Lung (tissue), 12 donors: Measurements from ENCODE around the gene EMX1. TPM values are rescaled to one million over a fixed set of nuclear protein-coding genes. Genes with fewer than 3 reads are reported as not detected.

Experiments used
- ATAC-seq: fragments of 200-7000 bp; cut with Tn5 transposase; one replicate; pipeline ENCODE4 v1.9.1; 2020; ENCODE audit warnings: moderate number of reproducible peaks; ENCODE audit not compliant: insufficient read depth, low FRiP score
- DNase-seq, 3 donors: peaks; one replicate each; pipeline ENCODE4 v3.0.0-alpha.2; 2013 to 2017
- H3K27ac ChIP-seq, 2 donors: one replicate each; pipeline ENCODE4 v1.5.1; 2013; ENCODE audit warnings: mild to moderate bottlenecking in 2 of 2, moderate library complexity in 2 of 2, control low read depth in 1 of 2, inconsistent platforms in 1 of 2, low read depth in 1 of 2, low read length in 1 of 2
- H3K27me3 ChIP-seq, 3 donors: one replicate each; pipeline ENCODE4 v1.5.1; 2013; ENCODE audit warnings: low read length in 2 of 3; ENCODE audit not compliant: control insufficient read depth in 3 of 3, insufficient read depth in 3 of 3
- H3K36me3 ChIP-seq, 4 donors: one replicate each; pipeline ENCODE4 v1.5.1; 2013; ENCODE audit warnings: low read length in 4 of 4, mild to moderate bottlenecking in 1 of 4, moderate library complexity in 1 of 4; ENCODE audit not compliant: control insufficient read depth in 4 of 4, insufficient read depth in 4 of 4
- H3K4me1 ChIP-seq, 5 donors: one replicate each; pipeline ENCODE4 v1.5.1; 2013; ENCODE audit warnings: low read length in 5 of 5, mild to moderate bottlenecking in 2 of 5, moderate library complexity in 1 of 5; ENCODE audit not compliant: control insufficient read depth in 5 of 5, insufficient read depth in 5 of 5
- H3K4me3 ChIP-seq: one replicate; pipeline ENCODE4 v1.5.1; 2013; ENCODE audit warnings: mild to moderate bottlenecking, control low read depth, moderate library complexity
- H3K9ac ChIP-seq, 2 donors: one replicate each; pipeline ENCODE4 v1.5.1; 2013; ENCODE audit warnings: low read length in 2 of 2, control low read depth in 1 of 2; ENCODE audit not compliant: insufficient read depth in 1 of 2
- H3K9me3 ChIP-seq, 4 donors: one replicate each; pipeline ENCODE4 v1.5.1; 2013; ENCODE audit warnings: low read length in 3 of 4, mild to moderate bottlenecking in 1 of 4, moderate library complexity in 1 of 4; ENCODE audit not compliant: control insufficient read depth in 4 of 4, insufficient read depth in 3 of 4
- WGBS, 2 donors: extraction: QIAGEN DNeasy Blood & Tissue Kit; methylation state at CpG; one replicate each; pipeline ENCODE4 v1.1.7; 2013; 5-methylcytosine and 5-hydroxymethylcytosine counted together
- polyA plus RNA-seq, 2 donors: library from polyadenylated mRNA; stranded (reverse); fragments of 200-250 nt; gene quantifications; one replicate each; pipeline ENCODE4 v1.2.1, GENCODE V29; 2013
- total RNA-seq, 2 donors: library from RNA; depleted of rRNA in 1 of 2; stranded (reverse); fragments of >200 nt in 1 of 2; gene quantifications; one replicate each; pipeline ENCODE4 v1.2.1, GENCODE V29; 2014 to 2021
- TF ChIP-seq, protein P1 (sequence below): IDR thresholded peaks from 2 replicates; pipeline ENCODE4 v1.5.1; 2012; ENCODE audit warnings: mild to moderate bottlenecking; ENCODE audit errors: control extremely low read depth, extremely low read depth
- donor health status: control.
- donor health status: control.
- donor health status: Bipolar disorder and iron deficiency.
- donor health status: healthy.
- donor health status: DM: yes; HTN: yes; CAD: no.

Gene EMX1
- total and polyA plus RNA-seq, 4 donors = 0.02 to 0.12 TPM; not detected in 2

DNA sequence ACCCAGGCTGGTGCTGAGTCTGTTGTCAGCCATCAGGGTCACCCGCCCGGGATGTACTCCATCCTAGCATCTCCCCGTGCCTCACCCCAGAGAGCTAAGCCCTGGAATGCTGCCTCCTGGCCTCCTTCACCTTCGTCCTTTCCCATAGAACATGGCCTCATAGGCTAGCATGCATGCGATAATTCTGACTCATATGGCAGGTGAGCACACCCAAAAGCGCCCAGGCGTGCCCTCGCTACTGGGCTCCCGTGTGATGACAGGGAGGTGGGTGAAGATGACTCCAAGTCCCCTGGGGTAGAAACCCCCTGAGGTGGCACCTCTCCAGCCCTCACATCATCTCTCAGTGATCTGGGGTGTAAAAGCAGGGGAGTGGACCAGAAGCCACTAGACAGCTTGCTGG is 22.8 kb upstream of the EMX1 start:
- TF ChIP-seq, protein P1, sequence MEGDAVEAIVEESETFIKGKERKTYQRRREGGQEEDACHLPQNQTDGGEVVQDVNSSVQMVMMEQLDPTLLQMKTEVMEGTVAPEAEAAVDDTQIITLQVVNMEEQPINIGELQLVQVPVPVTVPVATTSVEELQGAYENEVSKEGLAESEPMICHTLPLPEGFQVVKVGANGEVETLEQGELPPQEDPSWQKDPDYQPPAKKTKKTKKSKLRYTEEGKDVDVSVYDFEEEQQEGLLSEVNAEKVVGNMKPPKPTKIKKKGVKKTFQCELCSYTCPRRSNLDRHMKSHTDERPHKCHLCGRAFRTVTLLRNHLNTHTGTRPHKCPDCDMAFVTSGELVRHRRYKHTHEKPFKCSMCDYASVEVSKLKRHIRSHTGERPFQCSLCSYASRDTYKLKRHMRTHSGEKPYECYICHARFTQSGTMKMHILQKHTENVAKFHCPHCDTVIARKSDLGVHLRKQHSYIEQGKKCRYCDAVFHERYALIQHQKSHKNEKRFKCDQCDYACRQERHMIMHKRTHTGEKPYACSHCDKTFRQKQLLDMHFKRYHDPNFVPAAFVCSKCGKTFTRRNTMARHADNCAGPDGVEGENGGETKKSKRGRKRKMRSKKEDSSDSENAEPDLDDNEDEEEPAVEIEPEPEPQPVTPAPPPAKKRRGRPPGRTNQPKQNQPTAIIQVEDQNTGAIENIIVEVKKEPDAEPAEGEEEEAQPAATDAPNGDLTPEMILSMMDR = no peak
- H3K9ac ChIP-seq = no peak overlapping the region
- H3K27ac ChIP-seq = no peak overlapping the region
- 92 to 93% methylated on average over 9 of the region's 9 CpGs for WGBS, 2 donors
- peaks cover 0 to 16% (median 0%) of the 10 kb centered on the region in 4 donors for H3K36me3 ChIP-seq
- ATAC-seq = no peak
- peaks cover 0 to 2% (median 0%) of the 10 kb centered on the region in 4 donors for H3K9me3 ChIP-seq
- DNase-seq = no peak
- H3K4me3 ChIP-seq = no peak overlapping the region
- peaks cover 0 to 8% (median 6%) of the 10 kb centered on the region in 5 donors for H3K4me1 ChIP-seq
- H3K27me3 ChIP-seq = peaks cover 0 to 37% (median 21%) of the 10 kb centered on the region in 3 donors

DNA sequence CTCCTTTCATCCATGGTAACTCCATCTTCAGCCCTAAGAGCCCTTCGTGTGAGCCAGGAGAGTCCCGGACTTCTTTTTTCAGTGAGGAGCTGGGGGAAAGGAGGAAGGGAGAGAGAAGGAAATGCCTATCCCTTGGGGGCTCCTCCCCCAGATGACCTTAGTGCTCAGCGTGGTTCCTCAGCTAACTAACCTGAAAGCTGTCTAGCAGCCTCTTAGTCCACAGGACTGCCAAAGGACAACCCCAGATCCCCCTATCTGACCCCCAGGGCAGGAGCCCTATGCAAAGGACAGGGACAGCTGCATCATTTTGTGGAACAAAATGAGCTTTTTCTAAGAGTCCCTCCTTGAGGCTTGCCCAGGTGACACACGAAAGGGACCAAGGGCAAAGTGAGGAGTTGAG is 22.2 kb upstream of the EMX1 start:
- peaks cover 0 to 7% (median 6%) of the 10 kb centered on the region in 5 donors for H3K4me1 ChIP-seq

DNA sequence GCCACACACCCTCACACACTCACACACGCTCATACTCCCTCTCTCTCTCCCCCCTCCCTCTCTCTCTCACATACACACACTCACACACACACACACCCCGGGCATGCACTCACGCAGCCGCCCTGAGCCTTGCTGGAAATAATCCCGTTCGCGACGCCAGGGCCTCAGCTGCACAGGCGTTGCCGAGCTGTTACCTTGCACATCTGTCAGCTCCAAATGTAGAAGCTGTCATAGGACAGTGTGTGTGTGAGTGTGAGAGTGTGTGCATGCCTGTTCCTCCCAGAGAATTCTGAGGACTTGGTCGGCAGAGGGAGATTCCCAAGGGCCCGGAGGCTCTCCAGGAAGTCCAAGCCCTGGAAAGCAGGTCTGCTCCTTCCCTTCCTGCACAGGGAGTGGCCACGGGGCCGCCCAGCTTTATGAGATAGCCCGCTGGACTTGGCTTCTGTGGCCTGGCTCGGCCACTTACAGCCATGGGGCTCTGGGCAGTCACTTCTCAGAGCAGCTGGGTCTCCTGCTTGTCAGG is 21.5 kb upstream of the EMX1 start:
- H3K36me3 ChIP-seq = peaks cover 0 to 12% (median 0%) of the 10 kb centered on the region in 4 donors
- peaks cover 0 to 2% (median 0%) of the 10 kb centered on the region in 4 donors for H3K9me3 ChIP-seq
- no peak for ATAC-seq
- H3K27me3 ChIP-seq = peaks cover 0 to 46% (median 23%) of the 10 kb centered on the region in 3 donors
- H3K9ac ChIP-seq = no peak overlapping the region
- TF ChIP-seq, protein P1 = no peak
- WGBS, 2 donors = 11 to 19% methylated on average over 16 of the region's 16 CpGs
- no peak overlapping the region for H3K4me3 ChIP-seq
- DNase-seq = peak; percentile 56 to 82 (median 63)
- H3K4me1 ChIP-seq = peaks cover 0 to 7% (median 6%) of the 10 kb centered on the region in 5 donors
- H3K27ac ChIP-seq = no peak overlapping the region

More for the DNA sequence above, 22.2 kb upstream of the EMX1 start:
- H3K27ac ChIP-seq = no peak overlapping the region
- no peak overlapping the region for H3K4me3 ChIP-seq
- H3K36me3 ChIP-seq = peaks cover 0 to 12% (median 0%) of the 10 kb centered on the region in 4 donors
- peaks cover 0 to 2% (median 0%) of the 10 kb centered on the region in 4 donors for H3K9me3 ChIP-seq
- no peak for DNase-seq
- ATAC-seq = no peak
- peaks cover 0 to 40% (median 23%) of the 10 kb centered on the region in 3 donors for H3K27me3 ChIP-seq
- 10 to 11% methylated on average over 4 of the region's 4 CpGs for WGBS, 2 donors
- TF ChIP-seq, protein P1 = no peak
- H3K9ac ChIP-seq = no peak overlapping the region

- ATAC-seq (no peak), DNase-seq (no peak)
- 67 to 75% methylated on average over 4 of the region's 4 CpGs for WGBS, 2 donors
- peaks cover 0 to 48% (median 26%) of the 10 kb centered on the region in 3 donors for H3K27me3 ChIP-seq
- peaks cover 0 to 8% (median 0%) of the 10 kb centered on the region in 4 donors for H3K36me3 ChIP-seq
- H3K9me3 ChIP-seq = peaks cover 0 to 2% (median 0%) of the 10 kb centered on the region in 4 donors
- TF ChIP-seq, protein P1 = no peak
- H3K9ac ChIP-seq = no peak overlapping the region
- H3K4me1 ChIP-seq = peaks cover 0 to 7% (median 6%) of the 10 kb centered on the region in 5 donors
- H3K27ac ChIP-seq = no peak overlapping the region
- no peak overlapping the region for H3K4me3 ChIP-seq
Measured at GRCh38 chr2:72896446-72896845, 20.9 kb upstream of the EMX1 start.
